Smooth muscle cell (in vitro differentiated cells): ENCODE results near the gene NEURL3. TPM values are rescaled to one million over a fixed set of nuclear protein-coding genes. Genes with fewer than 3 reads are reported as not detected.

ENCODE experiments used
- DNase-seq: peaks from one replicate; lab custom pipeline; 2025; ENCODE audit not compliant: unreplicated experiment; lab: John Stamatoyannopoulos, UW
- H2AFZ ChIP-seq: fragments of 200-600 bp; sonication (generic); 2 replicates; pipeline ENCODE4 v1.6.0; 2016; ENCODE audit warnings: antibody characterized with exemption, low read depth, mild to moderate bottlenecking
- H3F3A ChIP-seq: fragments of 200-600 bp; sonication (generic); 2 replicates; pipeline ENCODE4 v1.6.0; 2017; ENCODE audit warnings: antibody characterized with exemption, low read depth
- H3K27ac ChIP-seq: fragments of 200-600 bp; sonication (generic); 2 replicates; pipeline ENCODE4 v1.5.1; 2016; ENCODE audit warnings: low read depth, mild to moderate bottlenecking
- H3K27me3 ChIP-seq: fragments of 200-600 bp; sonication (generic); 2 replicates; pipeline ENCODE4 v1.6.1; 2016; ENCODE audit warnings: low read depth, mild to moderate bottlenecking
- H3K36me3 ChIP-seq: fragments of 200-600 bp; sonication (generic); 2 replicates; pipeline ENCODE4 v1.5.1; 2016; ENCODE audit warnings: low read depth
- H3K4me1 ChIP-seq: fragments of 200-600 bp; sonication (generic); 2 replicates; pipeline ENCODE4 v1.5.1; 2016; ENCODE audit warnings: low read depth
- H3K4me2 ChIP-seq: fragments of 200-600 bp; sonication (generic); 2 replicates; pipeline ENCODE4 v1.6.0; 2016; ENCODE audit warnings: mild to moderate bottlenecking
- H3K4me3 ChIP-seq: fragments of 200-600 bp; sonication (generic); 2 replicates; pipeline ENCODE4 v1.5.1; 2016; ENCODE audit warnings: mild to moderate bottlenecking
- H3K79me2 ChIP-seq: fragments of 200-600 bp; sonication (generic); 2 replicates; pipeline ENCODE4 v1.6.0; 2016; ENCODE audit warnings: low read depth, mild to moderate bottlenecking
- H3K9ac ChIP-seq: fragments of 200-600 bp; sonication (generic); 2 replicates; pipeline ENCODE4 v1.6.0; 2016; ENCODE audit warnings: low read depth
- H3K9me3 ChIP-seq: fragments of 200-600 bp; sonication (generic); replicated peaks from 2 replicates; pipeline ENCODE4 v1.5.1; 2016; ENCODE audit warnings: low read depth
- H4K20me1 ChIP-seq: fragments of 200-600 bp; sonication (generic); 2 replicates; pipeline ENCODE4 v1.6.0; 2016; ENCODE audit warnings: low read depth
- CTCF ChIP-seq: fragments of 200-600 bp; sonication (generic); IDR thresholded peaks from 2 replicates; pipeline ENCODE4 v1.5.1; 2017; ENCODE audit warnings: borderline replicate concordance, mild to moderate bottlenecking, antibody characterized with exemption; ENCODE audit not compliant: insufficient read depth, poor library complexity, severe bottlenecking
- WGBS: methylation state at CpG from one replicate; pipeline ENCODE4 v1.1.7; 2016; ENCODE audit warnings: low lambda C conversion rate; 5-methylcytosine and 5-hydroxymethylcytosine counted together
- polyA plus RNA-seq: library from polyadenylated mRNA; unstranded; fragments of >200 nt; fragmentation: Nextera tagmentation; extraction: Ambion mirVana; gene quantifications from 2 replicates; pipeline ENCODE4 v1.2.1, GENCODE V29; 2016
- total RNA-seq: library from RNA; depleted of rRNA; stranded (reverse); fragments of >200 nt; gene quantifications from 2 replicates; pipeline ENCODE4 v1.2.3, GENCODE V29; 2014

NEURL3 gene
- total and polyA plus RNA-seq, 2 experiments from 2014 or later, result 0.21 TPM; not detected in 1

- Histone ChIP-seq H2AFZ (no peak overlapping the region), H3K27me3 (peaks cover 15% of the 10 kb centered on the region), H3K27ac (no peak overlapping the region), H4K20me1 (peaks cover 72% of the 10 kb centered on the region), H3K9me3 (no peaks in the 10 kb centered on the region), H3F3A (no peaks in the 10 kb centered on the region), H3K4me3 (no peak overlapping the region), H3K36me3 (no peaks in the 10 kb centered on the region), H3K4me1 (peaks cover 25% of the 10 kb centered on the region), H3K9ac (no peak overlapping the region), H3K4me2 (no peak overlapping the region), H3K79me2 (peaks cover 16% of the 10 kb centered on the region)
- DNase-seq, result no peak
- no peak for TF ChIP-seq CTCF
- 66% methylated on average over 5 of the region's 5 CpGs for WGBS
These were observed 35.0 kb upstream of the NEURL3 start for GRCh38 chr2:96540136-96540535.

- 65% methylated on average over 8 of the region's 9 CpGs for WGBS
- no peak overlapping the region for H3K9ac ChIP-seq
- H3K4me2 ChIP-seq, result no peak overlapping the region
- H3K4me1 ChIP-seq, result peaks cover 25% of the 10 kb centered on the region
- H4K20me1 ChIP-seq, result peaks cover 72% of the 10 kb centered on the region
- no peak overlapping the region for H3K4me3 ChIP-seq
- H3F3A ChIP-seq, result no peaks in the 10 kb centered on the region
- H3K79me2 ChIP-seq, result peaks cover 16% of the 10 kb centered on the region
- no peak for TF ChIP-seq CTCF
- no peak overlapping the region for H2AFZ ChIP-seq
- H3K36me3 ChIP-seq, result no peaks in the 10 kb centered on the region
- no peak overlapping the region for H3K27ac ChIP-seq
- H3K9me3 ChIP-seq, result no peaks in the 10 kb centered on the region
- peaks cover 15% of the 10 kb centered on the region for H3K27me3 ChIP-seq
- DNase-seq, result no peak
These were observed 34.2 kb upstream of the NEURL3 start for GRCh38 chr2:96539215-96539920.

- H3F3A ChIP-seq, result no peaks in the 10 kb centered on the region
- WGBS, result 10% methylated on average over 24 of the region's 24 CpGs
- H3K4me3 ChIP-seq, result peak overlapping the region; percentile 97
- H2AFZ ChIP-seq, result no peak overlapping the region
- no peaks in the 10 kb centered on the region for H3K9me3 ChIP-seq
- H3K79me2 ChIP-seq, result peaks cover 16% of the 10 kb centered on the region
- peak overlapping the region; percentile 99 for H3K4me2 ChIP-seq
- H3K36me3 ChIP-seq, result no peaks in the 10 kb centered on the region
- peaks cover 67% of the 10 kb centered on the region for H4K20me1 ChIP-seq
- no peak overlapping the region for H3K9ac ChIP-seq
- peaks cover 25% of the 10 kb centered on the region for H3K4me1 ChIP-seq
- no peak for DNase-seq
- peaks cover 15% of the 10 kb centered on the region for H3K27me3 ChIP-seq
- no peak for TF ChIP-seq CTCF
- no peak overlapping the region for H3K27ac ChIP-seq
These were observed 33.5 kb upstream of the NEURL3 start for GRCh38 chr2:96538487-96539214.
